ENCODE data around the gene GRAMD4. TPM values are rescaled to one million over a fixed set of nuclear protein-coding genes. Genes with fewer than 3 reads are reported as not detected.

The GRAMD4 gene
- total RNA-seq, 1 donor from 2014 or later = 63.8 TPM

GRCh38 chr22:46721501-46722085 lies 101.4 kb downstream of the GRAMD4 start:
- no peak for DNase-seq
- Mint-ChIP-seq H3K4me3 (no peak overlapping the region), H3K27me3 (no peaks in the 10 kb centered on the region), H3K4me1 (no peaks in the 10 kb centered on the region), H3K9me3 (no peaks in the 10 kb centered on the region), H3K36me3 (ENCODE audit: low read depth) (peaks cover 43% of the 10 kb centered on the region), H3K27ac (peak overlapping the region; percentile 37)
- intact Hi-C loops (cut with micrococcal nuclease) = no loop called here

- no peak overlapping the region for H3K27ac Mint-ChIP-seq
- no peaks in the 10 kb centered on the region for H3K4me1 Mint-ChIP-seq
- H3K9me3 Mint-ChIP-seq = no peaks in the 10 kb centered on the region
- intact Hi-C loops (cut with micrococcal nuclease) = no loop called here
- H3K4me3 Mint-ChIP-seq = no peak overlapping the region
- DNase-seq = no peak
- H3K36me3 Mint-ChIP-seq (ENCODE audit: low read depth) = peaks cover 35% of the 10 kb centered on the region
- H3K27me3 Mint-ChIP-seq = no peaks in the 10 kb centered on the region
Observed at GRCh38 chr22:46723882-46724281, 103.7 kb downstream of the GRAMD4 start.

- Mint-ChIP-seq H3K27me3 (no peaks in the 10 kb centered on the region), H3K36me3 (ENCODE audit: low read depth) (peaks cover 25% of the 10 kb centered on the region), H3K4me1 (no peaks in the 10 kb centered on the region), H3K9me3 (no peaks in the 10 kb centered on the region), H3K4me3 (no peak overlapping the region), H3K27ac (no peak overlapping the region)
- DNase-seq = no peak
- intact Hi-C loops (cut with micrococcal nuclease) = no loop called here
Observed at GRCh38 chr22:46725096-46725495, 104.9 kb downstream of the GRAMD4 start.

GRCh38 chr22:46726066-46726985 lies 106.1 kb downstream of the GRAMD4 start:
- peaks cover 19% of the 10 kb centered on the region for H3K36me3 Mint-ChIP-seq (ENCODE audit: low read depth)
- H3K4me3 Mint-ChIP-seq = no peak overlapping the region
- H3K4me1 Mint-ChIP-seq = peaks cover under 1% of the 10 kb centered on the region
- H3K27ac Mint-ChIP-seq = no peak overlapping the region
- no peaks in the 10 kb centered on the region for H3K9me3 Mint-ChIP-seq
- no peak for DNase-seq
- H3K27me3 Mint-ChIP-seq = no peaks in the 10 kb centered on the region
- intact Hi-C loops (cut with micrococcal nuclease) = no loop called here

- Mint-ChIP-seq H3K4me1 (peaks cover 4% of the 10 kb centered on the region), H3K27me3 (no peaks in the 10 kb centered on the region), H3K27ac (no peak overlapping the region), H3K9me3 (no peaks in the 10 kb centered on the region), H3K4me3 (no peak overlapping the region), H3K36me3 (ENCODE audit: low read depth) (peaks cover 24% of the 10 kb centered on the region)
- intact Hi-C loops (cut with micrococcal nuclease) = no loop called here
- no peak for DNase-seq
Observed at GRCh38 chr22:46726986-46727317, 106.8 kb downstream of the GRAMD4 start.

GRCh38 chr22:46727813-46728364 lies 107.7 kb downstream of the GRAMD4 start:
- Mint-ChIP-seq H3K9me3 (no peaks in the 10 kb centered on the region), H3K36me3 (ENCODE audit: low read depth) (peaks cover 26% of the 10 kb centered on the region), H3K4me1 (peaks cover 6% of the 10 kb centered on the region), H3K4me3 (no peak overlapping the region), H3K27me3 (no peaks in the 10 kb centered on the region), H3K27ac (no peak overlapping the region)
- no peak for DNase-seq
- intact Hi-C loops (cut with micrococcal nuclease) = no loop called here

GRCh38 chr22:46728470-46728869 lies 108.3 kb downstream of the GRAMD4 start:
- peaks cover 6% of the 10 kb centered on the region for H3K4me1 Mint-ChIP-seq
- H3K9me3 Mint-ChIP-seq = no peaks in the 10 kb centered on the region
- no peaks in the 10 kb centered on the region for H3K27me3 Mint-ChIP-seq
- H3K4me3 Mint-ChIP-seq = no peak overlapping the region
- H3K27ac Mint-ChIP-seq = no peak overlapping the region
- H3K36me3 Mint-ChIP-seq (ENCODE audit: low read depth) = peaks cover 26% of the 10 kb centered on the region
- no peak for DNase-seq
- intact Hi-C loops (cut with micrococcal nuclease) = no loop called here

Other genes starting within 250 kb of the GRAMD4 start
- 0.36 and 0.37 TPM in 2 replicates for gene CELSR1, start 82.8 kb upstream of the GRAMD4 start, total RNA-seq
- 62.8 and 63.2 TPM in 2 replicates for gene CERK, start 117.9 kb downstream of the GRAMD4 start, total RNA-seq
- gene TBC1D22A, start 142.3 kb downstream of the GRAMD4 start, total RNA-seq = 39.2 and 41.0 TPM in 2 replicates